ENCODE results near the gene TTBK2. TPM values are rescaled to one million over a fixed set of nuclear protein-coding genes. Genes with fewer than 3 reads are reported as not detected.
"Not testable (repeated sequence)": the region's sequence is repeated elsewhere in the genome, so short reads cannot be mapped to it uniquely, and the experiment has no call there.

The TTBK2 gene
- total RNA-seq, 2 experiments from 2014 or later: 9.9 to 11.9 TPM

- ATAC-seq (no peak), DNase-seq (no peak)
- H3K36me3 Mint-ChIP-seq (ENCODE audit: low read depth): peaks cover 1% of the 10 kb centered on the region
- TF ChIP-seq, protein P1, sequence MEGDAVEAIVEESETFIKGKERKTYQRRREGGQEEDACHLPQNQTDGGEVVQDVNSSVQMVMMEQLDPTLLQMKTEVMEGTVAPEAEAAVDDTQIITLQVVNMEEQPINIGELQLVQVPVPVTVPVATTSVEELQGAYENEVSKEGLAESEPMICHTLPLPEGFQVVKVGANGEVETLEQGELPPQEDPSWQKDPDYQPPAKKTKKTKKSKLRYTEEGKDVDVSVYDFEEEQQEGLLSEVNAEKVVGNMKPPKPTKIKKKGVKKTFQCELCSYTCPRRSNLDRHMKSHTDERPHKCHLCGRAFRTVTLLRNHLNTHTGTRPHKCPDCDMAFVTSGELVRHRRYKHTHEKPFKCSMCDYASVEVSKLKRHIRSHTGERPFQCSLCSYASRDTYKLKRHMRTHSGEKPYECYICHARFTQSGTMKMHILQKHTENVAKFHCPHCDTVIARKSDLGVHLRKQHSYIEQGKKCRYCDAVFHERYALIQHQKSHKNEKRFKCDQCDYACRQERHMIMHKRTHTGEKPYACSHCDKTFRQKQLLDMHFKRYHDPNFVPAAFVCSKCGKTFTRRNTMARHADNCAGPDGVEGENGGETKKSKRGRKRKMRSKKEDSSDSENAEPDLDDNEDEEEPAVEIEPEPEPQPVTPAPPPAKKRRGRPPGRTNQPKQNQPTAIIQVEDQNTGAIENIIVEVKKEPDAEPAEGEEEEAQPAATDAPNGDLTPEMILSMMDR (IDR thresholded peaks at IDR 0.05): no peak
- ChIA-PET POLR2A (no interaction called here), CTCF (interaction anchor here (1.1 to 1.6 kb wide), 2 partner anchors 143 to 144 kb away, joined by 3 to 5 read pairs; no protein-coding TSS in a partner anchor)
- intact Hi-C loops (cut with micrococcal nuclease): no loop called here
- H3K4me1 Mint-ChIP-seq (ENCODE audit: low read depth): no peaks in the 10 kb centered on the region
- no peaks in the 10 kb centered on the region for H3K27me3 Mint-ChIP-seq
- no peak overlapping the region for H3K27ac Mint-ChIP-seq
- H3K9me3 Mint-ChIP-seq: no peaks in the 10 kb centered on the region
- H3K4me3 Mint-ChIP-seq: no peak overlapping the region
Measured at GRCh38 chr15:42782716-42783115, 137.9 kb downstream of the TTBK2 start.

- TF ChIP-seq, protein P1 (IDR thresholded peaks at IDR 0.05): no peak
- no peak overlapping the region for H3K27ac Mint-ChIP-seq
- DNase-seq: no peak
- H3K27me3 Mint-ChIP-seq: no peaks in the 10 kb centered on the region
- no peaks in the 10 kb centered on the region for H3K4me1 Mint-ChIP-seq (ENCODE audit: low read depth)
- H3K9me3 Mint-ChIP-seq: no peaks in the 10 kb centered on the region
- H3K36me3 Mint-ChIP-seq (ENCODE audit: low read depth): peaks cover 6% of the 10 kb centered on the region
- no peak for ATAC-seq
- ChIA-PET POLR2A (no interaction called here), CTCF (no interaction called here)
- H3K4me3 Mint-ChIP-seq: no peak overlapping the region
- intact Hi-C loops (cut with micrococcal nuclease): no loop called here
Measured at GRCh38 chr15:42775416-42775815, 145.2 kb downstream of the TTBK2 start.

GRCh38 chr15:42772901-42773300 lies 147.7 kb downstream of the TTBK2 start:
- Mint-ChIP-seq H3K4me1 (ENCODE audit: low read depth) (no peaks in the 10 kb centered on the region), H3K9me3 (peaks cover 6% of the 10 kb centered on the region), H3K27ac (no peak overlapping the region), H3K4me3 (no peak overlapping the region), H3K36me3 (ENCODE audit: low read depth) (peaks cover 24% of the 10 kb centered on the region), H3K27me3 (no peaks in the 10 kb centered on the region)
- intact Hi-C loops (cut with micrococcal nuclease): no loop called here
- TF ChIP-seq, protein P1 (IDR thresholded peaks at IDR 0.05): no peak
- DNase-seq (no peak), ATAC-seq (no peak)
- ChIA-PET CTCF (no interaction called here), POLR2A (interaction anchor here (0.7 to 0.9 kb wide), 2 partner anchors 21 to 23 kb away, joined by 3 read pairs; no protein-coding TSS in a partner anchor)

DNA sequence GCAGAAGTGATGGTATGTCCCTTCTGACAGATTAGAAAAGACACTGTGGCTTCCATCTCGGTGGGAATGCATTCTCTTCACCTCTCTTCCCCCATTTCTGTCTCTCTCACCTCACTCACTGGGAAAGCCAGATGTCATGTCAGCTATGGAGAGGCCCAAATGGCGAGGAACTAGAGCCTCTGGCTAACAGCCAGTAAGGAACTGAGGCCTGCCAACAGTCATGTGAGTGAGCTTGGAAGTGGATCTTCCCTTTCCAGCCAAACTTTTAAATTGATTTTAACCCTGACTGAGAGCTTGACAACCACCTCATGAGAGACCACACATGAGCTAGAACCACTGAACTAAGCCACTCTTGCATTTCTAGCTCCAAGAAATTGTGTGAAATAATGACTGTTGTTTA lies 148.4 kb downstream of the TTBK2 start:
- intact Hi-C loops (cut with micrococcal nuclease): no loop called here
- DNase-seq: no peak
- Mint-ChIP-seq H3K9me3 (peaks cover 7% of the 10 kb centered on the region), H3K36me3 (ENCODE audit: low read depth) (peaks cover 30% of the 10 kb centered on the region), H3K4me3 (no peak overlapping the region), H3K27me3 (no peaks in the 10 kb centered on the region), H3K4me1 (ENCODE audit: low read depth) (no peaks in the 10 kb centered on the region), H3K27ac (no peak overlapping the region)
- ATAC-seq: no peak
- TF ChIP-seq, protein P1 (IDR thresholded peaks at IDR 0.05): no peak
- ChIA-PET CTCF (interaction anchor here (0.6 kb wide), 1 partner anchor 17 kb away, joined by 3 read pairs; no protein-coding TSS in a partner anchor), POLR2A (interaction anchor here (0.9 kb wide), 1 partner anchor 23 kb away, joined by 3 read pairs; no protein-coding TSS in a partner anchor)

- H3K4me3 Mint-ChIP-seq; DNase-seq; intact Hi-C loops (cut with micrococcal nuclease); H3K27ac Mint-ChIP-seq; POLR2A ChIA-PET; H3K27me3 Mint-ChIP-seq; CTCF ChIA-PET; H3K4me1 Mint-ChIP-seq (ENCODE audit: low read depth); ATAC-seq: not testable (repeated sequence)
- Mint-ChIP-seq H3K9me3 (peaks cover 38% of the 10 kb centered on the region), H3K36me3 (ENCODE audit: low read depth) (peaks cover 69% of the 10 kb centered on the region)
Measured at GRCh38 chr15:42766109-42766508, 154.5 kb downstream of the TTBK2 start.

GRCh38 chr15:42764154-42764731 lies 156.3 kb downstream of the TTBK2 start:
- H3K27ac Mint-ChIP-seq; intact Hi-C loops (cut with micrococcal nuclease); DNase-seq; ATAC-seq; CTCF ChIA-PET; POLR2A ChIA-PET; H3K27me3 Mint-ChIP-seq; H3K4me3 Mint-ChIP-seq; H3K4me1 Mint-ChIP-seq (ENCODE audit: low read depth): not testable (repeated sequence)
- peaks cover 66% of the 10 kb centered on the region for H3K36me3 Mint-ChIP-seq (ENCODE audit: low read depth)
- peaks cover 40% of the 10 kb centered on the region for H3K9me3 Mint-ChIP-seq

DNA sequence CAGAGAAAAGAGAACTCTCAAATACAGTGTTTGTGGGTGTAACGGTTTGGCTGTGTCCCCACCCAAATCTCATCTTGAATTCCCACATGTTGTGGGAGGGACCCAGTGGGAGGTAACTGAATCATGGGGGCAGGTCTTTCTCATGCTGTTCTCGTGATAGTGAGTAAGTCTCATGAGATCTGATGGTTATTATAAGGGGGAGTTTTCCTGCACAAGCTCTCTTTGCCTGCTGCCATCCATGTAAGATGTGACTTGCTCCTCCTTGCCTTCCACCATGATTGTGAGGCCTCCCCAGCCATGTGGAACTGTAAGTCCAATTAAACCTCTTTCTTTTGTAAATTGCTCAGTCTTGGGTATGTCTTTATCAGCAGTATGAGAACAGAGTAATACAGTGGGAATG lies 158.8 kb downstream of the TTBK2 start:
- CTCF ChIA-PET; H3K27ac Mint-ChIP-seq; DNase-seq; H3K4me3 Mint-ChIP-seq; H3K27me3 Mint-ChIP-seq; H3K4me1 Mint-ChIP-seq (ENCODE audit: low read depth); ATAC-seq; intact Hi-C loops (cut with micrococcal nuclease); POLR2A ChIA-PET: not testable (repeated sequence)
- Mint-ChIP-seq H3K36me3 (ENCODE audit: low read depth) (peaks cover 47% of the 10 kb centered on the region), H3K9me3 (peaks cover 33% of the 10 kb centered on the region)
